SIG-M5 treated with dmso at 0.1 percent for 504 hours (cell line): ENCODE measurements around the gene SLC39A12.
"Not testable (repeated sequence)": the region's sequence is repeated elsewhere in the genome, so short reads cannot be mapped to it uniquely, and the experiment has no call there.

ENCODE experiments used
- DNase-seq: peaks from one replicate; lab custom pipeline; 2025; ENCODE audit not compliant: unreplicated experiment; lab: John Stamatoyannopoulos, UW

The SLC39A12 gene

GRCh38 chr10:17951868-17952371 lies at the start of gene SLC39A12:
SLC39A12 (plus strand) TSS chr10:17951918; CDS start chr10:17953277, 1,359 bp downstream.
- no peak for DNase-seq

DNA sequence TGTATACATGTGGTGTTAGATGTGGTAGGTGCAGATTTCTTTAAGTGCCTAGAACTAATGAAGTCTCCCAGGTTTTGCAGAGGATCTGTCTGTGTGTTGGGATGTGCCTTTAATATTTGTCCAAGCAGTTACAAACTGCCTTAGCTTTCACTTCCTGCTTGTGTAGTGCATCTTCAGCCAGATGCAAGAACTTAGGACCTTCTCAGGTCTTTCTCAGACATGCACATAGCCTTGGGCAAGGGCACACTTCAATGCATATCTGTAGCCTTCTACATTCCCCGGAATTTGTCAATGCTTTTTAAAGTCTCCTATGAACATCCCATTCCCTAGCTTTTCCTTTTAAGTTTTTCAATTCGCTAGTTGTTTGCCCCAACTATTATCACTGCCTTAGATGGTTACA lies 47.2 kb upstream of the SLC39A12 start:
- no peak for DNase-seq

GRCh38 chr10:17905491-17905890 lies 46.2 kb upstream of the SLC39A12 start:
- DNase-seq, result no peak

- DNase-seq, result no peak
Measured at GRCh38 chr10:17906002-17906401, 45.7 kb upstream of the SLC39A12 start.

- DNase-seq, result no peak
Measured at GRCh38 chr10:17907641-17908040, 44.1 kb upstream of the SLC39A12 start.

DNA sequence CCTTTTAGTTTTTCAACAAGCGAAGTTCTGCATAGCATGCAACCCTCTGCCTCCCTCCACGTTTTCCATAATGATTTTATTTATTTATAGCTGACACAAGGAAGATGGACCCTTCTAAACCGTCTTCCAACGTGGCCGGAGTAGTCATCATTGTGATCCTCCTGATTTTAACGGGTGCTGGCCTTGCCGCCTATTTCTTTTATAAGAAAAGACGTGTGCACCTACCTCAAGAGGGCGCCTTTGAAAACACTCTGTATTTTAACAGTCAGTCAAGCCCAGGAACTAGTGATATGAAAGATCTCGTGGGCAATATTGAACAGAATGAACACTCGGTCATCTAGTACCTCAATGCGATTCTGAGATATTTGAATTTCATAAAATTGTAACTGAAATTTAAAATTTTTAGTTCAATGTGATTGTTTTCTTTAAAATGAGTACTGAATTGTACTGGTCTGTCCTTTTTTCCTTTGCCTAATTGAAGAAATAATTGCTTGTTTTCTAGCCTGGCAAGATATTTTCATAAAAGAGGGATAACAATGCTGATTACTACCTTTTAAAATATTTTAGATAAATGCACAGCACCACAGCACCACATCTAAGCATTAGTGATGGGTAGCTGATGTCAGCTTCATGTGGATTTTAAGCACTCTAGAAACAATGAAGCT lies 41.5 kb upstream of the SLC39A12 start:
- peak; percentile 29 for DNase-seq

DNA sequence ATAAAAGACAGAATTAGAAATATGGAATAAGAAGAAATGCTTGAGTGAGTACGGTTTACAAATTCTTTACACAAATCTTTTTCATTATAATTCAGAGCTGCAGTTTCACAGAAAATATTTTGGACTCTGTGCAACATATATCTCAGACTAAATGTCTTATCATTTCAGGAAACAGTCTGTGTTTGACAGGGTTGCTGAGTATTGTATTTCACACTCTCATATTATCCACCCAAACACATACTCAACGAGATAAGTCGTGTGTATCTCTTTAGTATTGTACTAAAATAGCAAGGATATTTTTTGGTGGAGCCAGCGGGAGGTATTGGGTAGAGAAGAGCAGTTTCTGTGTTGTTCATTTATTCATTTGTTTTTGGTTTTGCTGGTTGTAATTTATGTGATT lies 39.0 kb upstream of the SLC39A12 start:
- no peak for DNase-seq

- DNase-seq, result no peak
Measured at GRCh38 chr10:17913604-17914003, 38.1 kb upstream of the SLC39A12 start.

GRCh38 chr10:17914169-17915045 lies 37.3 kb upstream of the SLC39A12 start:
- no peak for DNase-seq

GRCh38 chr10:17915181-17915580 lies 36.5 kb upstream of the SLC39A12 start:
- no peak for DNase-seq

- no peak for DNase-seq
Measured at GRCh38 chr10:17918187-17918903, 33.4 kb upstream of the SLC39A12 start.

DNA sequence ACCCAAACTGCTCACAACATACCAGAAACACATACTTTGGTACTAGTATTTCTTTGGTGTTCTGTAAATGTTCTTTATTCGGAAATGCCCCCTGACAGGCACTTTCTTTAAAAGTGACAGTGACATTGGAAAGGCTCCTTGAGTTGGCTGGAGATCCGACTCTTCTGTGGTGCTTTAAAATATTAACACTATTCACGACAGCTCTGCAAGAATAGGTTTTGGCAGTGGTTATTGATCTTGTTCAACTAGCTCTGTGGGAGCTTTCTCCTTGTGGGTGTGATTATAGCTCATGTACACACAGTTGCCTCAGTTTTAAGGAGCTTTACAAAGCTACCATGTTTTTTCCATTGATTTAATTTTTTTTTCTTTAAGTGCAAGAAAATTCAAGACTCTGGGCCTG lies 30.3 kb upstream of the SLC39A12 start:
- DNase-seq, result no peak

- peak; percentile 33 for DNase-seq
Measured at GRCh38 chr10:17923728-17924127, 28.0 kb upstream of the SLC39A12 start.

DNA sequence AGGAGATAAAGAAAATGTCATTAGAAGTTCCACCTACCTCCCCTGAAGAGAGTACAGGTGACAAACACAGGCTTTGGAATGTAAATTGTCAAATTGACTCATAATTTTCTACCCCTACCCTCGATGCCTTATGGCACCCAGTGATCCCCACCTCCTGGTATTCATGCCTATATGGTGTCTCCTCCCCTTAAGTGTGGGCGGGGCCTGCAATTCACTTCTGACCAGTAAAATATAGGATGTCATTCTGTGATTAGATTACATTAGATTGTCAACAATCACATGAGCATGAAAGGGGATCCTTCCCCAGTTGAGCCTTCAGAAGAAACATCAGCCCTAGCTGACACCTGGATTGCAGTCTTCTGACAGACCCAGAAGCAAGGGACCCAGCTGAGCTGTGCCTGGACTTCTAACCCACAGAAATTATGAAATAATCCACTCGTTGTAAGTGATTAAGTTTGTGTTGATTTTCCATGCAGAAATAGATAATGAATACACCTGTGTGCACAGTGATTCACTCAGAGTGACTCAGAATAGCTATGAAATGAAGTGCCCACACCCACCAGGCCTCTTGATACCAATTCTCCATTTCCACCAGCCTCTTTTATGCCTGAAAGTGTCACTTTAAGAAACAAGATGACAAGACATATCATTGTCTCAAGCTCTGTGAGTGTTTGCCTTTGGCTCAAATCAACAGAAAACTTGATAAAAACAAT lies 8.5 kb upstream of the SLC39A12 start:
- no peak for DNase-seq

- DNase-seq, result not testable (repeated sequence)
Measured at GRCh38 chr10:17950269-17950668, 1.4 kb upstream of the SLC39A12 start.

- no peak for DNase-seq
Measured at GRCh38 chr10:17950726-17951125, 992 bp upstream of the SLC39A12 start.

GRCh38 chr10:17954372-17954771 lies 2.7 kb downstream of the SLC39A12 start:
- not testable (repeated sequence) for DNase-seq

GRCh38 chr10:17954861-17955260 lies 3.1 kb downstream of the SLC39A12 start:
- no peak for DNase-seq

DNA sequence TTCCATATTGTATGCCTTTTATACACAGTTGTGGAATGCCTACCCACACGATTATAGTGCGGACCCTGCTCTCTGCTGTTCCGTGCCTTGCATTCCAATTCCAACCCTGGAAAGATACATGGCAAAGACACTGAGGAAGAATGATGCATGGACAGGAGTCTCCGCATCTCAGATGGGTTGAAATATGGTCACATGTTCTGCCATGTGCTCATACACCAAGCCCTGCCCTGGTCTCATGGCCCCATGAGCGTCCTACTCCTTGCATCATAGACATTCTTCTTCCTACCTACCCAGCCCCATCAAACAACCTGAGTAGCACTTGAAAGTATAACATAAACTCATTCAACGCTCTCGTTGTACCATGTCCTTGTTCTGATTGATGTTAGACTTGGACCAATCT lies 6.3 kb downstream of the SLC39A12 start:
- DNase-seq, result no peak

GRCh38 chr10:17959870-17960269 lies 8.2 kb downstream of the SLC39A12 start:
- no peak for DNase-seq
